Neural cell (in vitro differentiated cells): Measurements from ENCODE around the gene IGF1R. TPM values are rescaled to one million over a fixed set of nuclear protein-coding genes. Genes with fewer than 3 reads are reported as not detected.

Source experiments
- H2AFZ ChIP-seq: fragments of 200-600, 300-800 bp; sonication (generic), shearing (Covaris generic); 2 replicates; pipeline ENCODE4 v1.6.0; 2014; ENCODE audit warnings: low read depth, mild to moderate bottlenecking, antibody characterized with exemption, low read length, moderate library complexity
- H3F3A ChIP-seq: fragments of 200-600 bp; shearing (Covaris generic); 2 replicates; pipeline ENCODE4 v1.6.1; 2016; ENCODE audit warnings: mild to moderate bottlenecking, moderate library complexity, mixed read lengths, antibody characterized with exemption, low read length; ENCODE audit not compliant: insufficient read depth, poor library complexity, severe bottlenecking
- H3K27ac ChIP-seq: fragments of 200-600, 300-800 bp; sonication (generic), shearing (Covaris generic); 2 replicates; pipeline ENCODE4 v1.5.1; 2014; ENCODE audit warnings: mild to moderate bottlenecking, low read length, moderate library complexity
- H3K27me3 ChIP-seq: fragments of 300-800, 200-600 bp; sonication (generic), shearing (Covaris generic); 2 replicates; pipeline ENCODE4 v1.6.0; 2014; ENCODE audit warnings: mild to moderate bottlenecking, low read depth, low read length, moderate library complexity; ENCODE audit not compliant: insufficient read depth
- H3K36me3 ChIP-seq: fragments of 300-800, 200-600 bp; sonication (generic), shearing (Covaris generic); 2 replicates; pipeline ENCODE4 v1.5.1; 2014; ENCODE audit warnings: mild to moderate bottlenecking, antibody characterized with exemption, low read length, moderate library complexity; ENCODE audit not compliant: insufficient read depth
- H3K4me2 ChIP-seq: fragments of 300-800, 200-600 bp; sonication (generic), shearing (Covaris generic); 2 replicates; pipeline ENCODE4 v1.6.0; 2014; ENCODE audit warnings: mild to moderate bottlenecking, low read length
- H3K4me3 ChIP-seq: fragments of 300-800, 200-600 bp; sonication (generic), shearing (Covaris generic); 2 replicates; pipeline ENCODE4 v1.5.1; 2014; ENCODE audit warnings: mild to moderate bottlenecking, low read length, moderate library complexity
- H3K79me2 ChIP-seq: fragments of 200-600 bp; shearing (Covaris generic); replicated peaks from 2 replicates; pipeline ENCODE4 v1.6.0; 2014; ENCODE audit warnings: mild to moderate bottlenecking, low read length, moderate library complexity; ENCODE audit not compliant: insufficient read depth
- H3K9ac ChIP-seq: fragments of 300-800, 200-600 bp; sonication (generic), shearing (Covaris generic); 2 replicates; pipeline ENCODE4 v1.6.1; 2016; ENCODE audit warnings: mild to moderate bottlenecking, low read length, mixed read lengths
- H3K9me2 ChIP-seq: fragments of 200-600 bp; shearing (Covaris generic); 2 replicates; pipeline ENCODE4 v1.6.1; 2016; ENCODE audit warnings: mild to moderate bottlenecking, low read length, mixed read lengths; ENCODE audit not compliant: insufficient read depth
- H3K9me3 ChIP-seq: fragments of 200-600, 300-800 bp; sonication (generic), shearing (Covaris generic); 2 replicates; pipeline ENCODE4 v1.6.1; 2016; ENCODE audit warnings: mild to moderate bottlenecking, mixed run types, low read length, moderate library complexity, mixed read lengths
- H4K20me1 ChIP-seq: fragments of 200-600 bp; shearing (Covaris generic); 2 replicates; pipeline ENCODE4 v1.6.1; 2016; ENCODE audit warnings: mild to moderate bottlenecking, mixed run types; ENCODE audit not compliant: insufficient read depth
- EP300 ChIP-seq: fragments of 450-650 bp; conservative IDR thresholded peaks from 2 replicates; pipeline ENCODE4 v1.6.1; 2014; ENCODE audit warnings: antibody characterized with exemption, mild to moderate bottlenecking, moderate library complexity; ENCODE audit not compliant: poor library complexity, severe bottlenecking
- EZH2 ChIP-seq: fragments of 200-600, 300-800 bp; shearing (Covaris generic), sonication (generic); IDR thresholded peaks from 2 replicates; pipeline ENCODE4 v1.6.1; 2014; ENCODE audit warnings: antibody characterized with exemption, low read length, borderline replicate concordance, mild to moderate bottlenecking; ENCODE audit not compliant: insufficient read depth, poor library complexity, severe bottlenecking
- MXI1 ChIP-seq: fragments of 450-650 bp; conservative IDR thresholded peaks from 2 replicates; pipeline ENCODE4 v1.6.1; 2014; ENCODE audit warnings: antibody characterized with exemption, mild to moderate bottlenecking; ENCODE audit not compliant: poor library complexity, severe bottlenecking
- POLR2AphosphoS5 ChIP-seq: IDR thresholded peaks from 2 replicates; pipeline ENCODE4 v1.6.1; 2012
- RAD21 ChIP-seq: fragments of 450-650 bp; conservative IDR thresholded peaks from 2 replicates; pipeline ENCODE4 v1.6.1; 2014; ENCODE audit warnings: antibody characterized with exemption, mild to moderate bottlenecking, moderate library complexity
- SMC3 ChIP-seq: fragments of 450-650 bp; conservative IDR thresholded peaks from 2 replicates; pipeline ENCODE4 v1.6.1; 2014; ENCODE audit warnings: antibody characterized with exemption, mild to moderate bottlenecking, moderate library complexity; ENCODE audit not compliant: poor library complexity
- TAF1 ChIP-seq: IDR thresholded peaks from 2 replicates; pipeline ENCODE4 v1.6.1; 2012; ENCODE audit warnings: low read depth
- polyA plus RNA-seq: library from polyadenylated mRNA; depleted of rRNA; stranded (reverse); fragments of >200 nt; gene quantifications from 2 replicates; pipeline ENCODE4 v1.2.3, GENCODE V29; 2014
- TF ChIP-seq, protein P1 (sequence below): IDR thresholded peaks from 2 replicates; pipeline ENCODE4 v1.6.1; 2012; ENCODE audit warnings: borderline replicate concordance
- TF ChIP-seq, protein P2 (sequence below): fragments of 450-650 bp; IDR thresholded peaks from 2 replicates; pipeline ENCODE4 v1.5.1; 2014; ENCODE audit warnings: antibody characterized with exemption, mild to moderate bottlenecking, moderate library complexity; ENCODE audit not compliant: poor library complexity, severe bottlenecking

Gene IGF1R
- polyA plus RNA-seq, 1 donor from 2014 or later, result 10.9 TPM

DNA sequence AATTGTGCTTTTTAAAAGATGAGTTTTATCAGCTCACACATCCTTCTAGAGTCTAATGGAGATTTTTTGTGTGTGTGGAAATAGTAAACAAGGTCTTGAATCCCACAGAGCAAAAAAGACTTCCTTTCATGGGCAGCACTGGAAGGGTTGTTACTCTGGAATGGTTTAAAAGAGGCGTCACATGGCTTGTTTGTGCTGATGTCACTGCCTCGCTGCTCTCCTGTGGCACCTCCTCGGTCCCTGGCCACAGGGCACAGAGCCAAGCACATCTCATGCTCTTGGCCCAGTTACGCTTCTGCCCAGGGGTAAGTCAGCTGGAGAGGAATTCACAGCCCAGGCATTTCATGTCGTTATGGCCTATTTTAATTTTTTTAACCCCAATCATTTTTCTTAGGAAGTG, 306.1 kb downstream of the IGF1R start:
- Histone ChIP-seq H4K20me1 (no peaks in the 10 kb centered on the region), H3K27ac (no peak overlapping the region), H2AFZ (no peak overlapping the region), H3K9me3 (no peaks in the 10 kb centered on the region), H3K4me2 (no peak overlapping the region), H3K79me2 (no peaks in the 10 kb centered on the region), H3K4me3 (no peak overlapping the region), H3K9me2 (no peaks in the 10 kb centered on the region), H3K36me3 (peaks cover 9% of the 10 kb centered on the region), H3K9ac (no peak overlapping the region), H3K27me3 (no peaks in the 10 kb centered on the region), H3F3A (no peaks in the 10 kb centered on the region)
- no peak for TF ChIP-seq MXI1
- no peak for TF ChIP-seq RAD21
- no peak for TF ChIP-seq EP300
- no peak for TF ChIP-seq TAF1
- no peak for TF ChIP-seq SMC3
- TF ChIP-seq, protein P1, sequence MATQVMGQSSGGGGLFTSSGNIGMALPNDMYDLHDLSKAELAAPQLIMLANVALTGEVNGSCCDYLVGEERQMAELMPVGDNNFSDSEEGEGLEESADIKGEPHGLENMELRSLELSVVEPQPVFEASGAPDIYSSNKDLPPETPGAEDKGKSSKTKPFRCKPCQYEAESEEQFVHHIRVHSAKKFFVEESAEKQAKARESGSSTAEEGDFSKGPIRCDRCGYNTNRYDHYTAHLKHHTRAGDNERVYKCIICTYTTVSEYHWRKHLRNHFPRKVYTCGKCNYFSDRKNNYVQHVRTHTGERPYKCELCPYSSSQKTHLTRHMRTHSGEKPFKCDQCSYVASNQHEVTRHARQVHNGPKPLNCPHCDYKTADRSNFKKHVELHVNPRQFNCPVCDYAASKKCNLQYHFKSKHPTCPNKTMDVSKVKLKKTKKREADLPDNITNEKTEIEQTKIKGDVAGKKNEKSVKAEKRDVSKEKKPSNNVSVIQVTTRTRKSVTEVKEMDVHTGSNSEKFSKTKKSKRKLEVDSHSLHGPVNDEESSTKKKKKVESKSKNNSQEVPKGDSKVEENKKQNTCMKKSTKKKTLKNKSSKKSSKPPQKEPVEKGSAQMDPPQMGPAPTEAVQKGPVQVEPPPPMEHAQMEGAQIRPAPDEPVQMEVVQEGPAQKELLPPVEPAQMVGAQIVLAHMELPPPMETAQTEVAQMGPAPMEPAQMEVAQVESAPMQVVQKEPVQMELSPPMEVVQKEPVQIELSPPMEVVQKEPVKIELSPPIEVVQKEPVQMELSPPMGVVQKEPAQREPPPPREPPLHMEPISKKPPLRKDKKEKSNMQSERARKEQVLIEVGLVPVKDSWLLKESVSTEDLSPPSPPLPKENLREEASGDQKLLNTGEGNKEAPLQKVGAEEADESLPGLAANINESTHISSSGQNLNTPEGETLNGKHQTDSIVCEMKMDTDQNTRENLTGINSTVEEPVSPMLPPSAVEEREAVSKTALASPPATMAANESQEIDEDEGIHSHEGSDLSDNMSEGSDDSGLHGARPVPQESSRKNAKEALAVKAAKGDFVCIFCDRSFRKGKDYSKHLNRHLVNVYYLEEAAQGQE, result no peak
- TF ChIP-seq, protein P2, sequence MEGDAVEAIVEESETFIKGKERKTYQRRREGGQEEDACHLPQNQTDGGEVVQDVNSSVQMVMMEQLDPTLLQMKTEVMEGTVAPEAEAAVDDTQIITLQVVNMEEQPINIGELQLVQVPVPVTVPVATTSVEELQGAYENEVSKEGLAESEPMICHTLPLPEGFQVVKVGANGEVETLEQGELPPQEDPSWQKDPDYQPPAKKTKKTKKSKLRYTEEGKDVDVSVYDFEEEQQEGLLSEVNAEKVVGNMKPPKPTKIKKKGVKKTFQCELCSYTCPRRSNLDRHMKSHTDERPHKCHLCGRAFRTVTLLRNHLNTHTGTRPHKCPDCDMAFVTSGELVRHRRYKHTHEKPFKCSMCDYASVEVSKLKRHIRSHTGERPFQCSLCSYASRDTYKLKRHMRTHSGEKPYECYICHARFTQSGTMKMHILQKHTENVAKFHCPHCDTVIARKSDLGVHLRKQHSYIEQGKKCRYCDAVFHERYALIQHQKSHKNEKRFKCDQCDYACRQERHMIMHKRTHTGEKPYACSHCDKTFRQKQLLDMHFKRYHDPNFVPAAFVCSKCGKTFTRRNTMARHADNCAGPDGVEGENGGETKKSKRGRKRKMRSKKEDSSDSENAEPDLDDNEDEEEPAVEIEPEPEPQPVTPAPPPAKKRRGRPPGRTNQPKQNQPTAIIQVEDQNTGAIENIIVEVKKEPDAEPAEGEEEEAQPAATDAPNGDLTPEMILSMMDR, result no peak
- TF ChIP-seq EZH2, result no peak
- no peak for TF ChIP-seq POLR2AphosphoS5

DNA sequence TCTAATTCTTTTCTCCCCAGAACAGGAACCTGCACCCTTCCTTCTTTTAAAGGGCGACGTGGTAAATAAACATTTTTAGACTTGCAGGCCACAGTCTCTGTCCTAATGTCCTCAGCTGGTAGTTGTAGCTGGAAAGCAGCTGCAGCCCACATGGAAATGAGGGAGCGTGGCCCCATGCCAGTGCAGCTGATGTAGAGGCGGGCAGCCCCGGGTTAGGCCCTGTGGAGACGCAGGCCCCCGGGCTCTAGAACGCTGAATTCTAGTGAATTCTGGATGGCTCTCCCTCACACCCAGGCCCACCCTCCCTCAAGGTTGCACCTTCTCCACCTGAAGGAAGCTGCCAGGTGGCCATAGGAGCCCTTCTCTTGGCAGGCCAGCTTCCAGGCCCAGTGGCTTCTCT, 307.0 kb downstream of the IGF1R start:
- no peaks in the 10 kb centered on the region for H3F3A ChIP-seq
- no peaks in the 10 kb centered on the region for H3K27me3 ChIP-seq
- no peaks in the 10 kb centered on the region for H4K20me1 ChIP-seq
- no peak overlapping the region for H3K4me2 ChIP-seq
- no peak overlapping the region for H3K4me3 ChIP-seq
- TF ChIP-seq EP300, result no peak
- no peak for TF ChIP-seq RAD21
- no peak for TF ChIP-seq SMC3
- no peak for TF ChIP-seq POLR2AphosphoS5
- TF ChIP-seq, protein P2, result no peak
- TF ChIP-seq MXI1, result no peak
- TF ChIP-seq EZH2, result no peak
- TF ChIP-seq, protein P1, result no peak
- no peak for TF ChIP-seq TAF1
- H3K9ac ChIP-seq, result no peak overlapping the region
- H2AFZ ChIP-seq, result no peak overlapping the region
- H3K9me3 ChIP-seq, result no peaks in the 10 kb centered on the region
- peaks cover 5% of the 10 kb centered on the region for H3K36me3 ChIP-seq
- H3K9me2 ChIP-seq, result no peaks in the 10 kb centered on the region
- no peak overlapping the region for H3K27ac ChIP-seq
- no peaks in the 10 kb centered on the region for H3K79me2 ChIP-seq
